GM12878 (cell line): Measurements from ENCODE around the gene ANK2.

Source experiments
- CBX5 ChIP-seq: sonication (generic); IDR thresholded peaks from 2 replicates; pipeline ENCODE4 v1.6.1; 2016; ENCODE audit warnings: low read depth, moderate library complexity, mild to moderate bottlenecking, inconsistent platforms
- GABPA ChIP-seq: IDR thresholded peaks from 2 replicates; pipeline ENCODE4 v1.6.1; 2014; ENCODE audit warnings: antibody characterized with exemption, low read depth, mild to moderate bottlenecking, inconsistent platforms

DNA sequence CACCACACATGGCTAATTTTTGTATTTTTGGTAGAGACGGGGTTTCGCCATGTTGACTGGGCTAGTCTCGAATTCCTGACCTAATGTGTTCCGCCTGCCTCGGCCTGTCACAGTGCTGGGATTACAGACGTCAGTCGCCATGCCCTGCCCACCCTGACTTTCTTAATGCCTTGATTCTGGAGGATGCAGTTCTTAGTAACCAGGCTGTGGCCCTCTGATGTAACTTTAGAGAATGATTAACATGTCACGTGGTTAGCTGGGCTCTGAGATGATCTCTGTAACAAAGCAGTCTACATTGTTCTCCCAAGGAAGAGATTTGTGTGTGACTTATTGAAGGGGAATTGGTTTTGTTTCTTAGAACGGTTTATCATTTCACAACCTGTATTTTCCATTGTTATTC lies 30.6 kb downstream of the ANK2 start:
- TF ChIP-seq GABPA (no peak), CBX5 (no peak)
